ENCODE measurements around the gene HOXD9. TPM values are rescaled to one million over a fixed set of nuclear protein-coding genes. Genes with fewer than 3 reads are reported as not detected.

The HOXD9 gene
- total RNA-seq, 1 experiment from 2014 or later, result not detected

DNA sequence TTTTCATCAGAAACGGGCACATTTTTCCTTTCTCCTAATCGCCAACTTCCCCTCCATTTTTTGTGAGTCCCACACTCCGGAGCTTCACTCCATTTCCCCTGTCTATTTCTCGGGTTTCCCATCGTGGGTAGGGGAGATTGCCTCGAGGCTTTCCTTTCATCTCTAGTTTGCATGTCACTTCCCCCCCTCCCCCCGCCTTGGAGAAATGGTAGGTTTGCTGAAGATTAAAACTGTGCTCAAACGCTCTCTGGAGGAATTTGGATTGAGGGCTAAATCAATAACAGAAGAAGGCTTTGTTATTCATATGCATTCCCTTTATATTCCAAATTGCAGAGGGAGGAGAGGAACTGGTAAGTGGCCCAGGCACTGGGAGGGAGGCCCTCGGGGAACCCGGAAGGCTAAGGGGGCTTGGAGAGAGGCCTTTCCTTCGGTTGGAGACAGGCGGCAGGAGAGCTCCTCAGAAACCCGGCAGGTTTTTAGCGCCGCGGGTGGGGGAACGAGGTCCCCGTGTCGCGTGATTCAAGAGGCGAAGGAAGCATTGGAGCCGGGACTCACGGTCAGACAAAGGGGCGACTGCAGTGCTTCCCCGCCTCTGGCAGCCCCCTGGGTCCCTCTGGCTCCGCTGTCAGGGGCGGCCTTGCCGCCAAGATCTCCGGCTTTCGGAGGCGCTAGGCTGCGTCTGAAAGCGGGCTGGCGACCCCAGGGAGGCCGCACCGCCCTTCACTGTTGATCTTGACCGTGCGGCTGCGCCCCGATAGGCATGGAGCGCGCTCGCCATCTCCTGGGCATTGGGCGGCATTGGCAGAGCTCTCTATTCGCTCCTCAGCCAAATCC is 25.3 kb upstream of the HOXD9 start:
- Histone ChIP-seq H3K4me3 (peak overlapping the region; percentile 65), H3F3A (ENCODE audit: insufficient read depth, low read depth) (no peaks in the 10 kb centered on the region), H3K9me2 (ENCODE audit: insufficient read depth) (no peaks in the 10 kb centered on the region), H3K27ac (no peak overlapping the region), H3K9me3 (ENCODE audit: insufficient read depth, low read depth) (no peaks in the 10 kb centered on the region), H3K27me3 (ENCODE audit: insufficient read depth, low read depth) (peaks cover 45% of the 10 kb centered on the region), H4K20me1 (ENCODE audit: insufficient read depth) (no peaks in the 10 kb centered on the region), H3K79me2 (ENCODE audit: low read depth) (no peaks in the 10 kb centered on the region), H3K4me2 (peak overlapping the region; percentile 90), H3K4me1 (replicated peaks; ENCODE audit: insufficient read depth) (peaks cover 13% of the 10 kb centered on the region; the same call in 1 of the 2 replicates), H3K36me3 (ENCODE audit: low read depth) (no peaks in the 10 kb centered on the region), H2AFZ (peak overlapping the region; percentile 91)
- BruUV-seq (replicated peaks), result no TSS peak
- peak; percentile 63 to 79 for DNase-seq
- intact Hi-C loops (cut with micrococcal nuclease; ENCODE audit: unreplicated experiment), result loop anchor here (1.0 to 10.0 kb wide), 8 partner anchors 95 to 1632 kb away; partner anchors contain the start of gene LNPK
- ChIA-PET POLR2A (ENCODE audit: unreplicated experiment) (interaction anchor here (0.5 to 0.7 kb wide), 2 partner anchors 199 to 1653 kb away, joined by 3 to 5 read pairs; no protein-coding TSS in a partner anchor), CTCF (interaction anchor here (0.5 to 2.3 kb wide), 13 partner anchors 9 to 1397 kb away, joined by 3 to 22 read pairs (median 5); no protein-coding TSS in a partner anchor)
- TF ChIP-seq CTCF (conservative IDR thresholded peaks at IDR 0.05), result peak; percentile 98
- TF ChIP-seq EZH2 (IDR thresholded peaks at IDR 0.05; ENCODE audit: low read depth), result no peak

- Histone ChIP-seq H3K9me2 (ENCODE audit: insufficient read depth) (no peaks in the 10 kb centered on the region), H3K4me3 (peak overlapping the region; percentile 65; the same call in 1 of the 2 replicates), H3K4me2 (peak overlapping the region; percentile 90), H3K27ac (no peak overlapping the region), H2AFZ (peak overlapping the region; percentile 91), H3K27me3 (ENCODE audit: insufficient read depth, low read depth) (peaks cover 52% of the 10 kb centered on the region), H3K4me1 (replicated peaks; ENCODE audit: insufficient read depth) (peaks cover 13% of the 10 kb centered on the region; the same call in 1 of the 2 replicates), H3F3A (ENCODE audit: insufficient read depth, low read depth) (no peaks in the 10 kb centered on the region), H4K20me1 (ENCODE audit: insufficient read depth) (no peaks in the 10 kb centered on the region), H3K79me2 (ENCODE audit: low read depth) (no peaks in the 10 kb centered on the region), H3K36me3 (ENCODE audit: low read depth) (no peaks in the 10 kb centered on the region), H3K9me3 (ENCODE audit: insufficient read depth, low read depth) (no peaks in the 10 kb centered on the region)
- POLR2A ChIA-PET (ENCODE audit: unreplicated experiment), result interaction anchor here (0.7 kb wide), 1 partner anchor 1652 kb away, joined by 3 read pairs; no protein-coding TSS in a partner anchor
- intact Hi-C loops (cut with micrococcal nuclease; ENCODE audit: unreplicated experiment), result loop anchor here (1.0 to 10.0 kb wide), 8 partner anchors 96 to 1633 kb away; partner anchors contain the start of gene LNPK
- no peak for DNase-seq
- no TSS peak for BruUV-seq (replicated peaks)
- TF ChIP-seq CTCF (conservative IDR thresholded peaks at IDR 0.05) (peak; percentile 35; the same call in 1 of the 2 replicates), EZH2 (IDR thresholded peaks at IDR 0.05; ENCODE audit: low read depth) (no peak)
- CTCF ChIA-PET, result interaction anchor here (0.5 to 2.3 kb wide), 11 partner anchors 9 to 1382 kb away, joined by 3 to 22 read pairs (median 4); no protein-coding TSS in a partner anchor
Observed at GRCh38 chr2:176097820-176098365, 24.6 kb upstream of the HOXD9 start.

Data from PC-9 (cell line).